IPS-20b (cell line): ENCODE results near the gene GOLGA8M.
"Not testable (repeated sequence)": the region's sequence is repeated elsewhere in the genome, so short reads cannot be mapped to it uniquely, and the experiment has no call there.

Experiments
- H3K27ac ChIP-seq: one replicate; pipeline ENCODE4 v1.5.1; 2013; ENCODE audit warnings: low read length
- H3K27me3 ChIP-seq: 2 replicates; pipeline ENCODE4 v1.6.1; 2013; ENCODE audit warnings: mild to moderate bottlenecking, low read length, inconsistent platforms; ENCODE audit not compliant: insufficient read depth
- H3K36me3 ChIP-seq: 2 replicates; pipeline ENCODE4 v1.6.1; 2013; ENCODE audit warnings: low read depth, mild to moderate bottlenecking, inconsistent platforms, low read length, moderate library complexity; ENCODE audit not compliant: insufficient read depth
- H3K4me1 ChIP-seq: 2 replicates; pipeline ENCODE4 v1.6.1; 2013; ENCODE audit warnings: mild to moderate bottlenecking, control low read depth, inconsistent platforms, low read length, moderate library complexity; ENCODE audit not compliant: insufficient read depth
- H3K4me3 ChIP-seq: 2 replicates; pipeline ENCODE4 v1.5.1; 2013; ENCODE audit warnings: mild to moderate bottlenecking, low read length, inconsistent platforms
- H3K9ac ChIP-seq: 2 replicates; pipeline ENCODE4 v1.6.1; 2013; ENCODE audit warnings: low read depth, mild to moderate bottlenecking, inconsistent platforms, low read length, moderate library complexity
- H3K9me3 ChIP-seq: 2 replicates; pipeline ENCODE4 v1.6.1; 2013; ENCODE audit warnings: mild to moderate bottlenecking, low read depth, low read length, inconsistent platforms; ENCODE audit not compliant: insufficient read depth

GOLGA8M gene

GRCh38 chr15:28718576-28718975, 6.4 kb upstream of the GOLGA8M start:
- not testable (repeated sequence) for H3K4me1 ChIP-seq, H3K27me3 ChIP-seq, H3K4me3 ChIP-seq, H3K9me3 ChIP-seq, H3K27ac ChIP-seq, H3K36me3 ChIP-seq, H3K9ac ChIP-seq

GRCh38 chr15:28714176-28714575, 2.0 kb upstream of the GOLGA8M start:
- H3K4me3 ChIP-seq, H3K9me3 ChIP-seq, H3K36me3 ChIP-seq, H3K9ac ChIP-seq, H3K27ac ChIP-seq, H3K4me1 ChIP-seq, H3K27me3 ChIP-seq: not testable (repeated sequence)

- not testable (repeated sequence) for H3K4me3 ChIP-seq, H3K27me3 ChIP-seq, H3K27ac ChIP-seq, H3K9ac ChIP-seq, H3K36me3 ChIP-seq, H3K4me1 ChIP-seq, H3K9me3 ChIP-seq
Observed at GRCh38 chr15:28703927-28704326, 8.3 kb downstream of the GOLGA8M start.

GRCh38 chr15:28702427-28702826, 9.8 kb downstream of the GOLGA8M start:
- H3K27me3 ChIP-seq, H3K9me3 ChIP-seq, H3K4me1 ChIP-seq, H3K27ac ChIP-seq, H3K4me3 ChIP-seq, H3K9ac ChIP-seq, H3K36me3 ChIP-seq: not testable (repeated sequence)

GRCh38 chr15:28694006-28694751, 18.0 kb downstream of the GOLGA8M start:
- not testable (repeated sequence) for H3K27me3 ChIP-seq, H3K9ac ChIP-seq, H3K9me3 ChIP-seq, H3K4me1 ChIP-seq, H3K27ac ChIP-seq, H3K36me3 ChIP-seq, H3K4me3 ChIP-seq

- not testable (repeated sequence) for H3K4me3 ChIP-seq, H3K27ac ChIP-seq, H3K4me1 ChIP-seq, H3K27me3 ChIP-seq, H3K9me3 ChIP-seq, H3K9ac ChIP-seq, H3K36me3 ChIP-seq
Observed at GRCh38 chr15:28693021-28693420, 19.2 kb downstream of the GOLGA8M start.

GRCh38 chr15:28673533-28673932, 38.7 kb downstream of the GOLGA8M start:
- H3K4me1 ChIP-seq, H3K27me3 ChIP-seq, H3K27ac ChIP-seq, H3K36me3 ChIP-seq, H3K4me3 ChIP-seq, H3K9me3 ChIP-seq, H3K9ac ChIP-seq: not testable (repeated sequence)

GRCh38 chr15:28672122-28672521, 40.1 kb downstream of the GOLGA8M start:
- not testable (repeated sequence) for H3K27ac ChIP-seq, H3K9me3 ChIP-seq, H3K4me3 ChIP-seq

GRCh38 chr15:28666402-28666801, 45.8 kb downstream of the GOLGA8M start:
- H3K9ac ChIP-seq, H3K9me3 ChIP-seq, H3K36me3 ChIP-seq, H3K4me3 ChIP-seq, H3K4me1 ChIP-seq, H3K27ac ChIP-seq, H3K27me3 ChIP-seq: not testable (repeated sequence)

More at GRCh38 chr15:28672122-28672521, 40.1 kb downstream of the GOLGA8M start:
- H3K27me3 ChIP-seq, H3K9ac ChIP-seq, H3K4me1 ChIP-seq, H3K36me3 ChIP-seq: not testable (repeated sequence)

- H3K9me3 ChIP-seq, H3K27me3 ChIP-seq, H3K4me3 ChIP-seq, H3K9ac ChIP-seq, H3K4me1 ChIP-seq, H3K36me3 ChIP-seq, H3K27ac ChIP-seq: not testable (repeated sequence)
Observed at GRCh38 chr15:28664575-28664974, 47.6 kb downstream of the GOLGA8M start.

- H3K27ac ChIP-seq, H3K9me3 ChIP-seq, H3K9ac ChIP-seq, H3K4me3 ChIP-seq, H3K36me3 ChIP-seq, H3K27me3 ChIP-seq, H3K4me1 ChIP-seq: not testable (repeated sequence)
Observed at GRCh38 chr15:28663717-28664116, 48.5 kb downstream of the GOLGA8M start.

GRCh38 chr15:28660750-28661149, 51.5 kb downstream of the GOLGA8M start:
- not testable (repeated sequence) for H3K4me1 ChIP-seq, H3K9ac ChIP-seq, H3K9me3 ChIP-seq, H3K36me3 ChIP-seq, H3K27ac ChIP-seq, H3K4me3 ChIP-seq, H3K27me3 ChIP-seq

GRCh38 chr15:28656018-28656360, 56.2 kb downstream of the GOLGA8M start:
- H3K9ac ChIP-seq, H3K4me1 ChIP-seq, H3K9me3 ChIP-seq, H3K4me3 ChIP-seq, H3K27me3 ChIP-seq, H3K27ac ChIP-seq, H3K36me3 ChIP-seq: not testable (repeated sequence)
